LHCN-M2 (cell line): ENCODE data around the gene TMEM174. TPM values are rescaled to one million over a fixed set of nuclear protein-coding genes. Genes with fewer than 3 reads are reported as not detected.

ENCODE experiments used
- DNase-seq: peaks from one replicate; pipeline ENCODE4 v3.0.0-alpha.2; 2012; ENCODE audit warnings: low read depth
- polyA plus RNA-seq: library from polyadenylated mRNA; unstranded; fragments of >200 nt; gene quantifications from one replicate; pipeline ENCODE4 v1.2.1, GENCODE V29; 2012; ENCODE audit warnings: missing spikeins
- total RNA-seq: library from RNA; depleted of rRNA; stranded (reverse); fragments of >200 nt; gene quantifications from 2 replicates; pipeline ENCODE4 v1.2.3, GENCODE V29; 2014; rRNA removed

The TMEM174 gene, protein sequence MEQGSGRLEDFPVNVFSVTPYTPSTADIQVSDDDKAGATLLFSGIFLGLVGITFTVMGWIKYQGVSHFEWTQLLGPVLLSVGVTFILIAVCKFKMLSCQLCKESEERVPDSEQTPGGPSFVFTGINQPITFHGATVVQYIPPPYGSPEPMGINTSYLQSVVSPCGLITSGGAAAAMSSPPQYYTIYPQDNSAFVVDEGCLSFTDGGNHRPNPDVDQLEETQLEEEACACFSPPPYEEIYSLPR
- total RNA-seq, result not detected in 2 replicates
- not detected for polyA plus RNA-seq

DNA sequence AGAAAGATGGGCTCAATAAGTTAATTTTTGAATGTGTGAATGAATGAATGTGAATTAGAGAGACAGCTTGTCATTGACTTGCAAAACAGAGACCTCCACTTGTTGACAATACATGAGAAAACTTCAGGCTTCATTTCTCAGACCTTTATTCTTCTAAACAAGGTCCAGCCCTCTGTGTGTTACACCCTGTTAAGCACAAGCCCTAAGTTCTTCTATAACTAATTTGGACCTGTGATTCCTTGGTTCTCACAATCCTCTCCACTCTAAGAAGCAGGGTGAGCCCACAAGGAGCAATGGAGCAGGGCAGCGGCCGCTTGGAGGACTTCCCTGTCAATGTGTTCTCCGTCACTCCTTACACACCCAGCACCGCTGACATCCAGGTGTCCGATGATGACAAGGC, at the start of gene TMEM174:
Gene TMEM174, plus strand, starts transcription at position 243 of the 400 bp plus-strand sequence. Its CDS starts 51 bp downstream, at position 294.
- DNase-seq, result no peak

DNA sequence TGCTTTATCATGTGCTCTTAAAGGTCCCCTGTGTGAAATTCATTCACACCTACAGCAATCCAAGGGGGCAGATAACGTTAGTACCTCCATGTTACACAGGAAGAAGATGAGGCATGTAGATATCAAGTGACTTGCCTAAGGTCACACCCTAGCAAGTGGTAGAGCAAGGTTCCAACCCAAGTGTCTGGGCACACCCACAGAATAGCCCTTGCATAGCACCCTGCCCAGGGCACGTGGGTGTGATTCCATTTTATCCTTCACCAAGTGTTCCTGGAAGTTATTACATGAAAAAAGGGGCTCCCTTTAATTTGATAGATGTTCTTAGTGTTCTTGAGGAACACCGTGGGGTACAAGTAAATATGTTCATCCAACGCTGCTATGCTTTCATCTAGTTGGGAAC, 47.7 kb upstream of the TMEM174 start:
- DNase-seq, result no peak

DNA sequence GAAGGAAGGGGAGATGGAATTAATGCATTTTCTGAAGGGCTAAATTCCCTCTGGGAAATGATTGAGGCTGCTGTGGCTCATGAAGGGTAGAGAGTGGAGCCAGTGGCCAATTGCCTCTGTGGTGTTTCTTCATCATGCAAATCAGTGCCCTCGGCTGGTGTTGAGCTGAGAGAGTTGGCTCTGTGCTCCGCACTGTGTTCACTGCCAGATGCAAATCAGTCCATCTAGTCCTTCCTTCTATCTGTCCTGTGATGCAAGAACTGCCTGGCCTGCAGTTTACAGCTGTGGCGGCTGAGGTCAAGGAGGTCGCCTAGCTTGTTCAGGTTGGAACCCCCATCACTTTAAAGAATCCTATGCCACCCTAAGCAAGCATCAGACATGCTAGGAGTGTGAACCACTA, 46.6 kb upstream of the TMEM174 start:
- no peak for DNase-seq

DNA sequence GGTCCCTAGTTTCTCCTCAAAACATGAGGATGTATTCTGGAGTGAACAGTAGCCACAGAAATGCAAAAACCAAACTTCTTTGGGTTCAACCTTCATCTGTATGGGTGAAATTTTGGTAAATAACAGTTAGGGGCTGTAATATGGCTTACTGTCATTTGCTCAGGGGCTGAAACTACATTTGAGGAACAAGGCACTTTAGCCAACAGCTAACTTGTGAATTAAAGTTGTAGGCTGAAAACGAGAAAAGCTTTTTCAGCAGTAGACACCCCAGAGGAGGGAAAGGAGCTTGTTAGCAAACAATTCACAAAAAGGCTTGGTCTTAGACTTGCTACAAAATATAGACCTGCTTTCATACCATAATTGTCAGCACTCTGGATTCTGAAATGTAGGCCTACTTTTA, 46.0 kb upstream of the TMEM174 start:
- no peak for DNase-seq

GRCh38 chr5:73129143-73129542, 43.9 kb upstream of the TMEM174 start:
- DNase-seq, result peak; percentile 44

DNA sequence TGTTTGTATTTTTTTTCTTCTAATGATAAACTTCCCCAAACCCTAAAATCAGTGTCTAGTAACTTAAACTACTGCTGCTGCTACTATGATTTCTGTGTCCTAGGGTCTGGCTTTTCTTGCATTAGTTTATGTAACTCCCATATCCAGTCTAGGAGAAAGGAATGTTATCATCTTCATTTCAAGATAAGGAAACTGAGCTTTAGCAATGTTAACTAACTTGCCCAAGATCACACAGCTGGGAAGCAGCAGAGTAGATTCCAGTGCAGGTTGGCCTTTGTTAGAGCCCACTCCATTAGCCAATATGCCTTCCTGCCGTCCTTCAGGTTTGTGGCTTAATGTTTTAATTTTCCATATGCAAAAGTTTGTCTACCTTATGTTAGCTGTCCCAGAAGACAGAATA, 42.2 kb upstream of the TMEM174 start:
- no peak for DNase-seq

DNA sequence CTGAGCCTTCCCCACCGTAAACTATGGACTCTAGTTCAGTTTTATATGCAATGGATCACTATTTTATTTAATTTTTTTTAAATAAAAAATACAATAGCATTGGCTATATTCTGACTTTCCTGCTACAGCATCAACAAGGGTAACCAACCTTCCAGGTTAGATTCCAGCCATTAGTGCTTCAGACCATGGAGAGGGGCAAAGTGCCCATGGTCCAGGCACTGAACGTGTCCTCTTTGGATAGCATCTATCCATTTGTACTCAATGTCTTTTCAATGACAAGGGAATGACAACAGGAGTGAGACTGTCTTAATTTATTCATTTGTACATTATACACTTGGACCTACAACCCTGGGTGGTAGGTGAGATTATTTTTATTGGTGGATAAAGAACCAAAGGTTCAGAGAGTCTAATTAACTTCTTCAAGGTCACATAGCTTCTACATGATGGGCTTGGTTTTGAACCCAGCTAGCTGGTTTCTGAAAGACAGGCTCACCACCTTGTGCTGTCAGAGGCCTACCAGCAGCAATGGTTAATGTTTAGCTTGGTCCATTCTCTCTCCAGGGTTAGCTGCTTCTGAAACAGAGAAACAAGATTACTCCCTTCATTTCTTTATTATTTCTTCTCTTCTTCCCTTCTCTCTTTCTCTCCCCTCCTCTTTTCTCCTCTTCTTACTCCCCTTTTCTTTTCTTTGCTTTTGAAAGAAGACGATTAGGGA, 41.1 kb upstream of the TMEM174 start:
- DNase-seq, result no peak

GRCh38 chr5:73132759-73133158, 40.2 kb upstream of the TMEM174 start:
- DNase-seq, result no peak

- DNase-seq, result no peak
Observed at GRCh38 chr5:73135021-73135420, 38.0 kb upstream of the TMEM174 start.

GRCh38 chr5:73135429-73136054, 37.5 kb upstream of the TMEM174 start:
- DNase-seq, result peak; percentile 78

DNA sequence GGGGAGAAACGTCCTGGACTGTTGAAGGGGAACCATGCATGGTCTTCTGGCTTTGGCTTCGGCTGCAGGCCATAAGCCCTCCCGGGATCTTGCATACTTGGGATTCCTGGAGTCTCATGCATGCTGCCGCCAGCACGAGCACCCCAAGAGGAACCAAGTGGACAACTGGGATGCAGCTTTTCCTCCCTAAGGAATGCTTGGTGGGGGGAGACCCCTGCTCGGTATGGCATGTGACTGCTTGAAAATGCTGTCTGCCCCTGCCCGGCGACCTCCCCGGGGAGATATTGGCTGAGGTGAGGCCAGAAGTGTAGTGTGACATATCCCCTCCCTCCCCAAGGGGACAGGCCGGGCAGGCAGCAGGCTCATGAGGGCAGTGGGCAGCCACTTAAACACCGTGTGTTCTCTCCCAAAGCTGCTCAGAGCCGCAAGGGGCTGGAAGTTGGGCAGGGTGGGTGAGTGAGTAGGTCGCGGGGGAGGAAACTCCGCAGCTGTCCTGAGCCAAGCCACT, 36.9 kb upstream of the TMEM174 start:
- DNase-seq, result no peak

DNA sequence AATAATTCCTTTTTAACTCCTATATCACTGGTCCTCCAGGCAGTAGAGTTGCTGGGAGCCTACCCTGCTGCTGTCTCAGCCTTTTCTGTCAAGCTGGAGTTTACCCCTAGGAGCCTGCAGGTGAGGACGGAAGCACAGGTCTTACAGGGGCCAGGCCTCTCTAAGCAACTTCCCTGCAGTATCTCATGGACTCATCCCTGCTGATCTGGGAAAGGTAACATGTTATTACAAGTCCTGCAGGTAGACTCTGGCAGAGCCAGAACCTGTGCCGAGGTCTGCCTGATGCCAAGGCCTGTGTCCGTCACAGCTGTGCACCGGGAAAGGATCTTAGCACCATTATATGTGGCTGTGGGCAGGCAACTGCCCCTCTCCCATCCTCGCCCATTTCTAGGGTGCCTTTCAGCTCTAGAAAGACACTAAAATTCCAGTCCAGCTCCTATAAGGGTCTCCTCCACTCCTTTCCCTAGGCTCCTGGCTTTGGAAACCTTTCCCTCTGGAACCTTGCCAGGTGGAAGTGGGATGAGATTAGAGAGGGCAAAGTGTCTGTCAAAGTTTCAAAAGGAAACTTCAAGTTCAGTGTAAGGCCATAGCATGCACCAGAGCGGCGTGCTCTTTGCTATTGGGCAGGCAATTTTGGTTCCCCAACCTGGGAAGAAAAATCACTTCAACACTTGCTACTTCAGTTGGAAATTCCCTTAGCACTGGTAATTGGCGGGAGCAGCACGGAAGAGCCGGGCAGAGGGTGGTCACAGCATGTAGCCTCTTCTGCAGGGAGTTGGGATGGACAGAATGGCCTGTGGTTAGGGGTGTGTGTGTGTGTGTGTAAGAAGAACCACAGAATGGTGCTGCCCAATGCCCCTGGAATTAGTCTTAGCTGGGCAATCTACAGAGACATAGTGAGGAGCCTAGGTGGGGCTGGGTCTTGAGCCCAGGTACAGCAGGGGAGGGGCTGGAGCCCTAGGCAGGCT, 35.1 kb upstream of the TMEM174 start:
- DNase-seq, result no peak

GRCh38 chr5:73139485-73139884, 33.5 kb upstream of the TMEM174 start:
- DNase-seq, result no peak

GRCh38 chr5:73140801-73141200, 32.2 kb upstream of the TMEM174 start:
- no peak for DNase-seq

GRCh38 chr5:73142035-73142434, 31.0 kb upstream of the TMEM174 start:
- DNase-seq, result no peak

GRCh38 chr5:73143716-73144115, 29.3 kb upstream of the TMEM174 start:
- no peak for DNase-seq

DNA sequence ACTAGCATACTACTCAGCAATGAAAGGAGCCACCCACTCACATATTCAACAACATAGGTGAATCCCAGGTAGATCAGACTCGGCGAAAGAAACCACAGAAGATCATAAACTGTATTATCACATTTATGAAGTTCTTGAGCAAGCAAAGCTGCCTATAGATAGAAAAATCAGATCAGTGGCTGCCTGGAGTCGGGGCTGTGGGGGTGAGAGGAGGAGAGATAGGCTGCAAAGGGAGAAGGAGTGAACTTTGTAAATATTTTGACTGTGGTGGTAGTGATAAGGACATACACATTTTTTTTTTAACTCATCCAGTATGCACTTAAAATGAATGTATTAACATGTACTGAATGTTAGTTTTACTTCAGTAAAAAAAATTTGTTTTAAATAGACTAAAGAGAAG, 23.5 kb upstream of the TMEM174 start:
- DNase-seq, result no peak

GRCh38 chr5:73150876-73151275, 22.1 kb upstream of the TMEM174 start:
- DNase-seq, result no peak

DNA sequence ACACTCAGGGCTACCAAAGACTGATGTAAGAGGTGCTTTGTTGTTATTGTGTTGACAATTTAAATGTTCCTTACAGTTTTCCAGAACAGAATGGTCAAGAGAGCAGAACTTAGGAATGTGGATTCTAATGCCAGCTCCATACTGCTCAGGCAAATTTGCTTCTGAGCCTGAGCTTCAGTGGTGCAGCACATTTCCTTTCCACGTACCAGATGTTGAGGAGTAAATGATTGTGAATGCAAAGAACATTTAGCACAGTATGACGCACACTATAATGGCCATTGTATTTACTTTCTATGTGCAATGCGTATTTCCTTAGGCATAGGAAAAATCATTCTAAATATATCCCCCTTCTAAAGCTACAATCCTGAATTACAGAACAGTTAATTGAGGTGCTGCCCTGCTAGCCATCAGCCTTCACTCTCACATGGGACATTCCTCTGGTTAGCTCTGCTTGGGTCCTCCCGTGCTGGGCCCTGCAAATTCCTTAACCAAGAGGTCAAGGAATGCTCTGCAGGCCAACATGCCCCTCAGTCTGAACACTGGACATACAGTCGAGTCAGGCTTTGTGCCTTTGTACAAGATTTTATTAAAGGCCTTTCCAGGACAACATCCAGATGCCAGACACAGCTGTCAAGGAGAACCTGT, 21.1 kb upstream of the TMEM174 start:
- no peak for DNase-seq

- DNase-seq, result no peak
Observed at GRCh38 chr5:73152411-73153388, 20.3 kb upstream of the TMEM174 start.
